T1000 (cell line): Measurements from ENCODE around the gene SLC1A5.

ENCODE experiments used
- DNase-seq: peaks from one replicate; lab custom pipeline; 2025; ENCODE audit warnings: mixed read lengths; lab: John Stamatoyannopoulos, UW

The SLC1A5 gene

GRCh38 chr19:46725036-46725820 lies 63.2 kb downstream of the SLC1A5 start:
- no peak for DNase-seq
